ENCODE measurements around the gene ABHD10.

DNA sequence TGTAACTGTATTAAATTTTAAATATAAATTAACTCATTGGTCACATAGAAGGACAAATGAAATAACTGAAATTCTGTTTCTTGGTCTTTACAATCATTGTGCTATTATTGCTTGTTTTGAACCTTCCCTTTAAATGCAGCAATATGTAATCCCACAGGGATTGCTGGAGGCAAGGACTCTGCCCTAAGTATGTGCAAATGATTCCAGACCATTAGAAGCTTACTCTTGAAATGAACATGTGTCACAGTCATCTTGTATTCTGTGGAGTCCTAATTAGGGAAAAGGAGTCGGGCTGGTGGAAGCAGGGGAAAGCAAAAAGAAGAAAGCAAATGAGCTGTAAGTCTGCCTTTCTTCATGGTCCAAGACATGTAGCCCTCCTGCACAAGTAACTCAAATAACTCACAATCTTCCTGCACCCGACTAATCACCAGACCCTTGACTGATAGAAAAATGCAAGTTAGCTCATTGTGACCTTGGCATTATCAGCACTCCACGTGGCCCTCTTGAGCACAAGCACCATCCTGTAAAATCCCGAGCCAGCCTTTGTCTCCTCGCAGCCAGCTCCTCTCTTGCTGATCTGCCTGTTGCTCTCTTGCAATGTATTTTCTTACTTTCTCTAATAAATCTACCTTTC lies 53.4 kb downstream of the ABHD10 start:
- TF ChIP-seq POLR2A (IDR thresholded peaks at IDR 0.05; ENCODE audit: low read length) (no peak), GATA1 (IDR thresholded peaks at IDR 0.05; ENCODE audit: low read depth, low read length) (no peak)

Data from erythroblast (primary cell).